HepG2 (cell line): Measurements from ENCODE around the gene IFT88. TPM values are rescaled to one million over a fixed set of nuclear protein-coding genes. Genes with fewer than 3 reads are reported as not detected.

Source experiments
- CREB3 ChIP-seq: sonication (generic); formaldehyde crosslinking; IDR thresholded peaks from 2 replicates; pipeline ENCODE4 v1.5.0; 2020; ENCODE audit warnings: missing genetic modification reagents
- DNMT1 ChIP-seq: sonication (generic); formaldehyde crosslinking; IDR thresholded peaks from 2 replicates; pipeline ENCODE4 v1.5.1; 2020; ENCODE audit warnings: mild to moderate bottlenecking, missing genetic modification reagents
- EEA1 ChIP-seq: sonication (generic); formaldehyde crosslinking; IDR thresholded peaks from 2 replicates; pipeline ENCODE4 v1.5.1; 2020; ENCODE audit warnings: mild to moderate bottlenecking, missing genetic modification reagents, borderline replicate concordance
- KDM5A ChIP-seq: fragments of 200-600 bp; sonication (generic); IDR thresholded peaks from 2 replicates; pipeline ENCODE4 v1.7.0; 2018; ENCODE audit warnings: antibody characterized with exemption, mild to moderate bottlenecking, low read length, borderline replicate concordance
- MTERF4 ChIP-seq: sonication (generic); formaldehyde crosslinking; IDR thresholded peaks from 2 replicates; pipeline ENCODE4 v1.8.0; 2023; ENCODE audit warnings: mild to moderate bottlenecking, missing genetic modification reagents
- NFYC ChIP-seq: IDR thresholded peaks from 2 replicates; pipeline ENCODE4 v1.6.1; 2016; ENCODE audit warnings: missing genetic modification reagents, missing compliant biosample characterization
- NR2F6 ChIP-seq, 2 experiments: IDR thresholded peaks; 2 replicates each; pipeline ENCODE4 v1.6.1; 2016; ENCODE audit warnings: antibody characterized with exemption in 1 of 2, mild to moderate bottlenecking in 1 of 2
- THYN1 ChIP-seq: sonication (generic); formaldehyde crosslinking; IDR thresholded peaks from 2 replicates; pipeline ENCODE4 v1.8.1; 2023; ENCODE audit warnings: low read depth, mild to moderate bottlenecking, moderate library complexity, missing genetic modification reagents, borderline replicate concordance
- TRIM22 ChIP-seq: fragments of 450-650 bp; IDR thresholded peaks from 2 replicates; pipeline ENCODE4 v1.6.1; 2017
- ZNF121 ChIP-seq: sonication (generic); formaldehyde crosslinking; IDR thresholded peaks from 2 replicates; pipeline ENCODE4 v1.5.0; 2020; ENCODE audit warnings: mild to moderate bottlenecking, missing genetic modification reagents
- ZNF234 ChIP-seq: sonication (generic); formaldehyde crosslinking; conservative IDR thresholded peaks from 2 replicates; pipeline ENCODE4 v1.5.1; 2020; ENCODE audit warnings: mild to moderate bottlenecking, missing genetic modification reagents
- ZNF256 ChIP-seq: sonication (generic); formaldehyde crosslinking; conservative IDR thresholded peaks from 2 replicates; pipeline ENCODE4 v1.4.0; 2020; ENCODE audit warnings: missing genetic modification reagents
- ZNF263 ChIP-seq: sonication (generic); formaldehyde crosslinking; IDR thresholded peaks from 2 replicates; pipeline ENCODE4 v1.4.0; 2020; ENCODE audit warnings: missing genetic modification reagents
- ZNF556 ChIP-seq: sonication (generic); formaldehyde crosslinking; IDR thresholded peaks from 2 replicates; pipeline ENCODE4 v1.4.0; 2020; ENCODE audit warnings: mild to moderate bottlenecking, missing genetic modification reagents, borderline replicate concordance
- ZNF710 ChIP-seq: sonication (generic); formaldehyde crosslinking; IDR thresholded peaks from 2 replicates; pipeline ENCODE4 v1.5.0; 2020; ENCODE audit warnings: mild to moderate bottlenecking, missing genetic modification reagents, borderline replicate concordance
- ZXDC ChIP-seq: sonication (generic); formaldehyde crosslinking; IDR thresholded peaks from 2 replicates; pipeline ENCODE4 v1.5.0; 2020; ENCODE audit warnings: mild to moderate bottlenecking, missing genetic modification reagents
- polyA plus RNA-seq, 8 experiments: library from polyadenylated mRNA; depleted of rRNA in 3 of 8; stranded (reverse) in 7 of 8; unstranded in 1 of 8; fragments of >200 nt; fragmentation: Illumina TruSeq in 4 of 8; extraction: Trizol in 4 of 8; gene quantifications; 2 replicates each; pipeline versions ENCODE4 v1.2.1 to v1.2.3, GENCODE V29; 2011 to 2016; ENCODE audit warnings: low read depth in 4 of 8, missing spikeins in 1 of 8, mixed read lengths in 1 of 8; ENCODE audit not compliant: insufficient read depth in 1 of 8
- total RNA-seq, 5 experiments: library from RNA; depleted of rRNA; stranded (reverse); fragments of >200 nt; fragmentation: Illumina TruSeq; extraction: Trizol; gene quantifications; 2 replicates each; pipeline ENCODE4 v1.2.3, GENCODE V29; 2016; ENCODE audit warnings: low read depth in 1 of 5
- TF ChIP-seq, protein P1 (sequence below): sonication (generic); formaldehyde crosslinking; IDR thresholded peaks from 2 replicates; pipeline ENCODE4 v1.4.0; 2020; ENCODE audit warnings: missing genetic modification reagents

The IFT88 gene
- total and polyA plus RNA-seq, 2 of the 13 experiments (the other 11 are each of a cell fraction or from before 2014, with no cell fraction given), result 8.4 to 19.9 TPM

DNA sequence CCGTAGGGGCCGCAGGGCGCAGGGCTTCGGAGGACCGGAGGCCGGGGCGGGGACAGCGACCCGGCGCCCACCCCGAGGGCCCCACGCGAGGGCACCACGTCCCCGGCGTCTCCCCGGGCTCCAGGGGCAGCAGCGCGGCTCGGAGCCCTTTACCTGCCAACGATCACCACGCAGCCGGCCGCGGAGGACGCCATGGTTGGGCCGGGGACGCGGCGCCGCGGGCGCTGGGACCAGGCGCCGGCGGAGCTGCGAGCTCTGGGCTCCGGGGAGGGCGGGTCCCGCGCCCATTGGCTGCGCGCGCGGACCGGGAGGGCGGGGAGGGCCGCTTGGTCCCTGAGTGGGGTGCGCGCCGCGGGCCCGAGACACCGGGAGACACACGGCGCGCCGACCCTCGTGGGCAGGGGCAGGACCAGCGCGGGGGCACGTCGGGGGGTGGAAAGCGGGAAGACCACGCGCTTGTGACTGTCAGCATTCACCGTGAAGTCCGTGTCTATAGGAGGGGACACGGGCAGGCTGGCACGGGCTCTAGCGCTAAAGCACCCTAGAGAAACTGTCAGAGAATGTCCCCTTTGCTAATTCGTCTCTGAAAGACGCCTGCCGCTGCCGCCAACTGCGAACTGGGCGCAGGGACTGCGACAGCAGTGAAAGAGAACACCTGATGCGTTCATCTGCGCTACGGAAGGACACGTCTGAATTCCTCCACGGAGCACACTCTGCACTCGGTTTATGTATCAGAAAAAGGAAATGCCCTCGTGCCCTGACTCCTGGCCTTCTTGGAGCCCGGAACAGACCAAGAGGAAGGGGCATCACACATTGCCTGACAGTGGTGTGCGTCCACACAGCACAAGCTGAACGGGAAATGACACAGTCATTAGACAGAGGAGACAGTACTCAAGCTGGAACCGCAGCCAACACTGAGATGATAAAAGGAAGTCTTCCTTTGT, 41.1 kb upstream of the IFT88 start, which contains the start of gene CRYL1 (continued):
- TF ChIP-seq KDM5A (no peak), ZNF121 (no peak), CREB3 (CRISPR knock-in tag) (no peak), ZNF234 (CRISPR knock-in tag) (no peak), EEA1 (peak; percentile 77; the same call in 1 of the 2 replicates), ZNF556 (CRISPR knock-in tag) (no peak), ZNF263 (CRISPR knock-in tag) (no peak; the same call in 1 of the 2 replicates), NFYC (CRISPR knock-in tag) (no peak; the same call in 1 of the 2 replicates), ZNF710 (CRISPR knock-in tag) (peak; percentile 18; the same call in 1 of the 2 replicates), ZNF256 (0 out of 2 replicates have a peak, but pooled peaks have one; percentile 55), MTERF4 (CRISPR knock-in tag) (peak; percentile 77; the same call in 1 of the 2 replicates), DNMT1 (CRISPR knock-in tag) (no peak), NR2F6 (IDR thresholded peaks at IDR 0.05) (no peak), NR2F6 (CRISPR knock-in tag; IDR thresholded peaks at IDR 0.05) (no peak), ZXDC (CRISPR knock-in tag) (0 out of 2 replicates have a peak, but pooled peaks have one; percentile 44), TRIM22 (no peak), THYN1 (CRISPR knock-in tag) (no peak)
- TF ChIP-seq, protein P1, sequence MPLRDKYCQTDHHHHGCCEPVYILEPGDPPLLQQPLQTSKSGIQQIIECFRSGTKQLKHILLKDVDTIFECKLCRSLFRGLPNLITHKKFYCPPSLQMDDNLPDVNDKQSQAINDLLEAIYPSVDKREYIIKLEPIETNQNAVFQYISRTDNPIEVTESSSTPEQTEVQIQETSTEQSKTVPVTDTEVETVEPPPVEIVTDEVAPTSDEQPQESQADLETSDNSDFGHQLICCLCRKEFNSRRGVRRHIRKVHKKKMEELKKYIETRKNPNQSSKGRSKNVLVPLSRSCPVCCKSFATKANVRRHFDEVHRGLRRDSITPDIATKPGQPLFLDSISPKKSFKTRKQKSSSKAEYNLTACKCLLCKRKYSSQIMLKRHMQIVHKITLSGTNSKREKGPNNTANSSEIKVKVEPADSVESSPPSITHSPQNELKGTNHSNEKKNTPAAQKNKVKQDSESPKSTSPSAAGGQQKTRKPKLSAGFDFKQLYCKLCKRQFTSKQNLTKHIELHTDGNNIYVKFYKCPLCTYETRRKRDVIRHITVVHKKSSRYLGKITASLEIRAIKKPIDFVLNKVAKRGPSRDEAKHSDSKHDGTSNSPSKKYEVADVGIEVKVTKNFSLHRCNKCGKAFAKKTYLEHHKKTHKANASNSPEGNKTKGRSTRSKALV, result peak; percentile 88
